Body of pancreas (tissue), 4 donors: ENCODE measurements around the gene CAMTA1.

Source experiments
- CTCF ChIP-seq, 7 experiments: fragments of 450-650 bp in 4 of 7; fragments of 200-600 bp in 3 of 7; sonication (generic) in 3 of 7; IDR thresholded peaks; one replicate each; pipeline ENCODE4 v1.5.1; 2016 to 2019; ENCODE audit warnings: antibody characterized with exemption in 7 of 7
- POLR2A ChIP-seq, 3 donors: fragments of 450-650 bp; IDR thresholded peaks; one replicate each; pipeline ENCODE4 v1.6.1; 2016; ENCODE audit warnings: antibody characterized with exemption in 3 of 3, mild to moderate bottlenecking in 2 of 3

DNA sequence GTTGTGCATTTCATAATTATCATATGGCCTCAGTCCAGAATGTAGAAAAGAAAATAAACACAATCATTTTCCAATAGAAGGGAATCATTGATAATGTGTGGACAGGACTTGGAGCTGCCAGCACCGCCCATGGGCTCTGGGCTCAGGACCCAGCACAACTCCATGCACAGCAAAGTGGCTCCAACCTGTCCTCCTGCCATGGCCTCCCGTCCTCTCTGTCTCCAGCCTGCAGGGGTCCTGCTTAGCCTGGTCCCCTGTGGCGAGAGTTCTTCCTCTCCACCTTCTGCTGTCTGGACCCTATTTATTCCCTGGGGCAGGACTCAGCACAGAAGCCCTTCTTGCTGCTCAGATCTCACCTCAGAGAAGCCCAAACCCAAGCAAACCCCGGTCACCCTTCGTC is 154.1 kb downstream of the CAMTA1 start:
- no peak for TF ChIP-seq CTCF (IDR thresholded peaks at IDR 0.05)
- no peak for TF ChIP-seq POLR2A (IDR thresholded peaks at IDR 0.05)
